ENCODE data around the gene CYP11A1. TPM values are rescaled to one million over a fixed set of nuclear protein-coding genes. Genes with fewer than 3 reads are reported as not detected.

The CYP11A1 gene
- polyA plus RNA-seq, 3 donors = not detected

DNA sequence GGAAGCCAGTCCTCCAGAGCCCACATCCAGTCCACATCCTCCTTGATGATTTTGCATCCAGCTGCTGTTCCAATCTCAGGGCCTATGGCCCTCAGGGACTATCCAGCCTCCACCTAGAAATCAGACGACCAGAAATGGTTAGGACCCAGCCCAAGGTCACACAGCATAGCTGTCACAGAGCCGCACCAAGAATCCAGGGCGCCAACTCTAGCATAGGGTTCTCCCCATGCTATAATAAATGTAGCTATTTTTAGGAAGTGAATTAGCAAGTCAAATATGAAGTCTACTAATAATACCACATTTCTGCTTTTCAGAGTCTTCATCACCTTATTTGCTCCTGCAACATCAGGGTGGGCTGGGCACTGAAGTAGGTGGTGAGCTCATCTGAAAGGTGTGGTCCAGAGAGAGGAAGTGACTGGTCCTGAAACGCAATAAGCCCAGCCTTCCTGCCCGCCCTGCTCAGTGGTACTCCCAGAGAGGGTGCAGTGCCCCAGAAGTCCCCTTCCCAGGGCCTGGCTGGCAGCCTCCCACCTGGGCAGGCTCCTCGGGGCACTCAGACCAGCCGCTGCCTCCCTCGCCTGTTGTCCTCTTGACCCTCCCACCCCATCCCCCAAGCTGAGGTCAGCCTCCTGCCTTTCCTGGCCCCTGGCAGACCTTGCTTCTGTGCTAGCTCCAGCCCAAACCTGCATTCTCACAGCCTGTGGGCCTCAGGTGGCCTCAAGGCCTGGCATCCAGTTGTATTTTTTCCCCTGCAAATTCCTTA lies 17.6 kb upstream of the CYP11A1 start:
- Mint-ChIP-seq H3K36me3 (no peaks in the 10 kb centered on the region), H3K4me1 (peaks cover 10% of the 10 kb centered on the region), H3K4me3 (no peak overlapping the region), H3K9me3 (no peaks in the 10 kb centered on the region), H3K27ac (peak overlapping the region in 3 of 7 donors; percentile 66 to 82 (median 79)), H3K27me3 (ENCODE audit: low read depth in 3 of 3) (peaks cover 3 to 10% (median 8%) of the 10 kb centered on the region in 3 donors)
- H3K27me3 ChIP-seq (ENCODE audit: control insufficient read depth in 2 of 2, insufficient read depth in 2 of 2, low read length in 2 of 2) = no peaks in the 10 kb centered on the region
- H3K4me1 ChIP-seq (ENCODE audit: control insufficient read depth in 1 of 2, insufficient read depth in 2 of 2, low read length in 2 of 2) = peaks cover 4 to 14% of the 10 kb centered on the region in 2 donors
- H2AFZ ChIP-seq (ENCODE audit: insufficient read depth, low read depth, low read length, poor library complexity, severe bottlenecking) = no peak overlapping the region
- no peak overlapping the region for H3K27ac ChIP-seq (ENCODE audit: low read depth in 1 of 2, low read length in 2 of 2)
- no peak overlapping the region for H3K4me3 ChIP-seq (replicated peaks in 1 of 3; ENCODE audit: low read depth in 2 of 3, low read length in 3 of 3)
- TF ChIP-seq, protein P1, sequence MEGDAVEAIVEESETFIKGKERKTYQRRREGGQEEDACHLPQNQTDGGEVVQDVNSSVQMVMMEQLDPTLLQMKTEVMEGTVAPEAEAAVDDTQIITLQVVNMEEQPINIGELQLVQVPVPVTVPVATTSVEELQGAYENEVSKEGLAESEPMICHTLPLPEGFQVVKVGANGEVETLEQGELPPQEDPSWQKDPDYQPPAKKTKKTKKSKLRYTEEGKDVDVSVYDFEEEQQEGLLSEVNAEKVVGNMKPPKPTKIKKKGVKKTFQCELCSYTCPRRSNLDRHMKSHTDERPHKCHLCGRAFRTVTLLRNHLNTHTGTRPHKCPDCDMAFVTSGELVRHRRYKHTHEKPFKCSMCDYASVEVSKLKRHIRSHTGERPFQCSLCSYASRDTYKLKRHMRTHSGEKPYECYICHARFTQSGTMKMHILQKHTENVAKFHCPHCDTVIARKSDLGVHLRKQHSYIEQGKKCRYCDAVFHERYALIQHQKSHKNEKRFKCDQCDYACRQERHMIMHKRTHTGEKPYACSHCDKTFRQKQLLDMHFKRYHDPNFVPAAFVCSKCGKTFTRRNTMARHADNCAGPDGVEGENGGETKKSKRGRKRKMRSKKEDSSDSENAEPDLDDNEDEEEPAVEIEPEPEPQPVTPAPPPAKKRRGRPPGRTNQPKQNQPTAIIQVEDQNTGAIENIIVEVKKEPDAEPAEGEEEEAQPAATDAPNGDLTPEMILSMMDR (IDR thresholded peaks at IDR 0.05) = no peak
- no peak overlapping the region for H3K4me2 ChIP-seq (replicated peaks; ENCODE audit: extremely low read depth, low read length, poor library complexity, severe bottlenecking)
- H3K9ac ChIP-seq (ENCODE audit: insufficient read depth, low read length, poor library complexity, severe bottlenecking) = no peak overlapping the region
- no peaks in the 10 kb centered on the region for H4K20me1 ChIP-seq (ENCODE audit: insufficient read depth, low read length)
- H3K79me2 ChIP-seq (ENCODE audit: insufficient read depth, low read length) = no peaks in the 10 kb centered on the region
- no peaks in the 10 kb centered on the region for H3K9me3 ChIP-seq (replicated peaks in 1 of 2; ENCODE audit: control insufficient read depth in 1 of 2, insufficient read depth in 1 of 2, low read length in 2 of 2)
- WGBS (ENCODE audit: insufficient coverage) = 17% methylated on average over 3 of the region's 8 CpGs
- H3K36me3 ChIP-seq (replicated peaks in 1 of 2; ENCODE audit: control insufficient read depth in 1 of 2, insufficient read depth in 2 of 2, low read length in 2 of 2) = no peaks in the 10 kb centered on the region
- DNase-seq = peak; percentile 37 to 54 (median 49)
- intact Hi-C loops (cut with micrococcal nuclease) = no loop called here

DNA sequence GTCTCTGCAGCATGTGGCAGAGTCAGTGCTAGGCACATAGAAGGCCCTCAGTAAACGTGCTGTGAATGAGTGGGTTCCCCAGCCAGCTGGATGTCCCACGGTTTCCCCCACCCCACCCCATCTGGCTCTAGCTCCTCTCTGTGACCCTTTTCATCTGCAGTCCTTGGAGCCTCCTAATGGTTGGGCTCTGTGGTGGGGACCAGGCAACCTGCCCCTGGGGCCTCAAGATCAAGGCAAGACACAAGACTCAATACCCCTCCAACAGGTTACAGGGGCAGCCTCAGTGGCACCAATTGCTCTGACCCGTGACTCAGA lies 17.1 kb upstream of the CYP11A1 start:
- TF ChIP-seq, protein P1 (IDR thresholded peaks at IDR 0.05) = no peak
- Mint-ChIP-seq H3K36me3 (no peaks in the 10 kb centered on the region), H3K4me3 (no peak overlapping the region), H3K27me3 (ENCODE audit: low read depth in 3 of 3) (peaks cover 5 to 12% (median 5%) of the 10 kb centered on the region in 3 donors), H3K9me3 (no peaks in the 10 kb centered on the region), H3K4me1 (peaks cover 10% of the 10 kb centered on the region), H3K27ac (peak overlapping the region in 4 of 7 donors; percentile 10 to 82 (median 72))
- 50% methylated on average over 1 of the region's 3 CpGs for WGBS (ENCODE audit: insufficient coverage)
- no peak overlapping the region for H2AFZ ChIP-seq (ENCODE audit: insufficient read depth, low read depth, low read length, poor library complexity, severe bottlenecking)
- intact Hi-C loops (cut with micrococcal nuclease) = no loop called here
- no peak for DNase-seq
- H3K27me3 ChIP-seq (ENCODE audit: control insufficient read depth in 2 of 2, insufficient read depth in 2 of 2, low read length in 2 of 2) = no peaks in the 10 kb centered on the region
- H3K9me3 ChIP-seq (replicated peaks in 1 of 2; ENCODE audit: control insufficient read depth in 1 of 2, insufficient read depth in 1 of 2, low read length in 2 of 2) = no peaks in the 10 kb centered on the region
- H3K9ac ChIP-seq (ENCODE audit: insufficient read depth, low read length, poor library complexity, severe bottlenecking) = no peak overlapping the region
- H3K79me2 ChIP-seq (ENCODE audit: insufficient read depth, low read length) = no peaks in the 10 kb centered on the region
- no peak overlapping the region for H3K4me3 ChIP-seq (replicated peaks in 1 of 3; ENCODE audit: low read depth in 2 of 3, low read length in 3 of 3)
- H3K27ac ChIP-seq (ENCODE audit: low read depth in 1 of 2, low read length in 2 of 2) = no peak overlapping the region
- no peaks in the 10 kb centered on the region for H4K20me1 ChIP-seq (ENCODE audit: insufficient read depth, low read length)
- peaks cover 4 to 12% of the 10 kb centered on the region in 2 donors for H3K4me1 ChIP-seq (ENCODE audit: control insufficient read depth in 1 of 2, insufficient read depth in 2 of 2, low read length in 2 of 2)
- H3K36me3 ChIP-seq (replicated peaks in 1 of 2; ENCODE audit: control insufficient read depth in 1 of 2, insufficient read depth in 2 of 2, low read length in 2 of 2) = no peaks in the 10 kb centered on the region
- no peak overlapping the region for H3K4me2 ChIP-seq (replicated peaks; ENCODE audit: extremely low read depth, low read length, poor library complexity, severe bottlenecking)
